Transverse colon (tissue), 4 donors: ENCODE measurements around the gene HMGCS2.

ENCODE experiments used
- EP300 ChIP-seq: sonication (generic); formaldehyde crosslinking; IDR thresholded peaks from one replicate; pipeline ENCODE4 v1.6.1; 2017; ENCODE audit warnings: antibody characterized with exemption, low read depth
- POLR2A ChIP-seq: fragments of 450-650 bp; IDR thresholded peaks from one replicate; pipeline ENCODE4 v1.6.1; 2016; ENCODE audit warnings: antibody characterized with exemption, mild to moderate bottlenecking, moderate library complexity
- POLR2AphosphoS5 ChIP-seq, 3 donors: sonication (generic); formaldehyde crosslinking; IDR thresholded peaks; one replicate each; pipeline ENCODE4 v1.6.1; 2016; ENCODE audit warnings: antibody characterized with exemption in 3 of 3
- TF ChIP-seq, protein P1 (sequence below), 5 experiments: fragments of 200-600 bp in 3 of 5; fragments of 450-650 bp in 2 of 5; sonication (generic) in 3 of 5; IDR thresholded peaks; 1 replicate in 2 of 5; 2 replicates in 3 of 5; pipeline ENCODE4 v1.5.1; 2016 to 2017; ENCODE audit warnings: antibody characterized with exemption in 5 of 5, inconsistent platforms in 3 of 5, mild to moderate bottlenecking in 2 of 5, moderate library complexity in 1 of 5

DNA sequence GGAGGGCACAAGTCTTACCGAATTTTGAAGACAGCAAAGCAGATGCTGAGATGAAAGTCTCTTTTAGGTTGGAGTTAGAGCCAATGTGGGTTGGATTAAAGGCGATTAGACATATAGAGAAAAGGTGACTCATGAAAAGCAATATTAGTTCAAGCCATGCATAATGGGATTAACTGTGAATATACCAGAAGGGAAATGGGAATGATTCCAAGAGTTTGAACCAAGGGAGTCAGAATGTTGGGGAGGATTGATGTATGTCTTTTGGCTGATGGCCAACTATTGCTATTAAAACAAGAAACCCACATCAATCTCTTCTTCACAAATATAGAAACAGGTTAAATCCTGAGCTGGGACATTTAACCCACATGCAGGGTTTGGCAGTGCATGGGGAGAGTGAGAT, 1.2 kb downstream of the HMGCS2 start:
- TF ChIP-seq, protein P1, sequence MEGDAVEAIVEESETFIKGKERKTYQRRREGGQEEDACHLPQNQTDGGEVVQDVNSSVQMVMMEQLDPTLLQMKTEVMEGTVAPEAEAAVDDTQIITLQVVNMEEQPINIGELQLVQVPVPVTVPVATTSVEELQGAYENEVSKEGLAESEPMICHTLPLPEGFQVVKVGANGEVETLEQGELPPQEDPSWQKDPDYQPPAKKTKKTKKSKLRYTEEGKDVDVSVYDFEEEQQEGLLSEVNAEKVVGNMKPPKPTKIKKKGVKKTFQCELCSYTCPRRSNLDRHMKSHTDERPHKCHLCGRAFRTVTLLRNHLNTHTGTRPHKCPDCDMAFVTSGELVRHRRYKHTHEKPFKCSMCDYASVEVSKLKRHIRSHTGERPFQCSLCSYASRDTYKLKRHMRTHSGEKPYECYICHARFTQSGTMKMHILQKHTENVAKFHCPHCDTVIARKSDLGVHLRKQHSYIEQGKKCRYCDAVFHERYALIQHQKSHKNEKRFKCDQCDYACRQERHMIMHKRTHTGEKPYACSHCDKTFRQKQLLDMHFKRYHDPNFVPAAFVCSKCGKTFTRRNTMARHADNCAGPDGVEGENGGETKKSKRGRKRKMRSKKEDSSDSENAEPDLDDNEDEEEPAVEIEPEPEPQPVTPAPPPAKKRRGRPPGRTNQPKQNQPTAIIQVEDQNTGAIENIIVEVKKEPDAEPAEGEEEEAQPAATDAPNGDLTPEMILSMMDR (IDR thresholded peaks at IDR 0.05), result no peak
- no peak for TF ChIP-seq POLR2AphosphoS5 (IDR thresholded peaks at IDR 0.05)
- no peak for TF ChIP-seq POLR2A
- TF ChIP-seq EP300, result no peak
